GM10248 (cell line): ENCODE measurements around the gene PDE6A.

Experiments used
- CTCF ChIA-PET: fragments of 300-600 bp; sonication (Branson Sonifier 250); formaldehyde crosslinking; extraction: SDS; loops from one replicate; lab custom pipeline; 2021; ENCODE audit warnings: antibody characterized with exemption; lab: Yijun Ruan, JAX
- POLR2A ChIA-PET: fragments of 350-650 bp; sonication (Branson Sonifier 250); formaldehyde crosslinking; extraction: SDS; loops from one replicate; lab custom pipeline; 2020; ENCODE audit warnings: antibody characterized with exemption; lab: Yijun Ruan, JAX
- DNase-seq: peaks from one replicate; pipeline ENCODE4 v3.0.0; 2012; ENCODE audit errors: extremely low spot score
- CTCF ChIP-seq: IDR thresholded peaks from 2 replicates; pipeline ENCODE4 v1.5.1; 2012; ENCODE audit warnings: mild to moderate bottlenecking, low read depth; ENCODE audit errors: extremely low read depth, missing control alignments, control extremely low read depth

PDE6A gene

DNA sequence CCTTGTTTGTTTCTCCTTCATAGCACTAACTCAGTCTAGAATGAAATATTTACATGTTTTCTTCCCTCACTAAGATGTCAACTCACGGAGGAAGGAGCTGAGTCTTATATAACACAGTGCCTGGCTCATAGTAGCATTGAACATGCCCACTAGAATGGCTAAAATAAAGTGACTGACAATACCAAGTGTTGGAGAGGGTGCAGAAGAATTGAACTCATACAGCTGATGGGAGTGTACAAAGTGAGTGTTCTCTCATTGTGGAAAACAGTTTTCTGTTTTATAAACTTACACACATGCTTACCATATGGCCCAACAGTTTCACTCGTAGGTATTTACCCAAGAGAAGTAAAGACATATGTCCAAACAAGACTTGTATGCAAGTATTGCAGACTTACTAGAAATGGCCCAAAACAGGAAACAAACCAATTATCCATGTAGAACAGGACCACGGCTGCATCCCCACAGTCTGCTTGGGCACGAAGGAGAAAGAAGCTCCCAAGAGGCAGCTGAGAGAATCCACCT is 127.0 kb downstream of the PDE6A start:
- ChIA-PET CTCF (interaction anchor here (1.2 to 56.4 kb wide), 6 partner anchors 1 to 173 kb away, joined by 3 to 1145 read pairs (median 8); partner anchors contain the start of gene PPARGC1B), POLR2A (interaction anchor here (2.7 kb wide), 1 partner anchor 13 kb away, joined by 14 read pairs; no protein-coding TSS in a partner anchor)
- no peak for DNase-seq
- TF ChIP-seq CTCF = no peak

DNA sequence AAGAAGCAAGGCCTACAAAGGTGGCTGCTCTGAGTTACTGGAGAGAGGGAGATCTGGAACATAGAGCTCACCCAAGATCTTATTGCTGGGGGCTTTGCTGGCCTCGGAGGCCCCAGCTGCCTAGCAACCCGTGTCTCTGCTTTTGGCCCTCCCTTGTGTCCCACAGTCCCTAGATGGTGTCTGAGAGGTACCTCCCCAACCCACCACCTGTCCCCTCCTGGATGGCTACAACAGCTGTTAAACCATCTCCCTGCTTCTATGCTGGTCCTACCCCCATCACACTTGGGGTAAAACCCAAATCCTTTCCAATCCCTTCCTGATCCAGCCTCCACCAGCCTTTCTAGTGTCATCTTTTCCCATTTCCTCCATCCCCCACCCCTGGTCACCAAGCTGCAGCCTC is 127.9 kb downstream of the PDE6A start:
- ChIA-PET CTCF (interaction anchor here (1.7 to 56.4 kb wide), 5 partner anchors 0 to 174 kb away, joined by 3 to 1145 read pairs (median 13); partner anchors contain the start of gene PPARGC1B), POLR2A (interaction anchor here (0.6 to 2.7 kb wide), 2 partner anchors 12 to 209 kb away, joined by 4 to 14 read pairs; no protein-coding TSS in a partner anchor)
- TF ChIP-seq CTCF = no peak
- no peak for DNase-seq

GRCh38 chr5:149811453-149811852 is 133.1 kb downstream of the PDE6A start:
- DNase-seq = no peak
- ChIA-PET CTCF (interaction anchor here (0.8 to 56.4 kb wide), 8 partner anchors 5 to 180 kb away, joined by 3 to 1145 read pairs (median 4); no protein-coding TSS in a partner anchor), POLR2A (no interaction called here)
- TF ChIP-seq CTCF = no peak

GRCh38 chr5:149810856-149811255 is 133.7 kb downstream of the PDE6A start:
- ChIA-PET CTCF (interaction anchor here (1.0 to 56.4 kb wide), 5 partner anchors 6 to 143 kb away, joined by 3 to 1145 read pairs (median 6); no protein-coding TSS in a partner anchor), POLR2A (no interaction called here)
- no peak for TF ChIP-seq CTCF
- no peak for DNase-seq

DNA sequence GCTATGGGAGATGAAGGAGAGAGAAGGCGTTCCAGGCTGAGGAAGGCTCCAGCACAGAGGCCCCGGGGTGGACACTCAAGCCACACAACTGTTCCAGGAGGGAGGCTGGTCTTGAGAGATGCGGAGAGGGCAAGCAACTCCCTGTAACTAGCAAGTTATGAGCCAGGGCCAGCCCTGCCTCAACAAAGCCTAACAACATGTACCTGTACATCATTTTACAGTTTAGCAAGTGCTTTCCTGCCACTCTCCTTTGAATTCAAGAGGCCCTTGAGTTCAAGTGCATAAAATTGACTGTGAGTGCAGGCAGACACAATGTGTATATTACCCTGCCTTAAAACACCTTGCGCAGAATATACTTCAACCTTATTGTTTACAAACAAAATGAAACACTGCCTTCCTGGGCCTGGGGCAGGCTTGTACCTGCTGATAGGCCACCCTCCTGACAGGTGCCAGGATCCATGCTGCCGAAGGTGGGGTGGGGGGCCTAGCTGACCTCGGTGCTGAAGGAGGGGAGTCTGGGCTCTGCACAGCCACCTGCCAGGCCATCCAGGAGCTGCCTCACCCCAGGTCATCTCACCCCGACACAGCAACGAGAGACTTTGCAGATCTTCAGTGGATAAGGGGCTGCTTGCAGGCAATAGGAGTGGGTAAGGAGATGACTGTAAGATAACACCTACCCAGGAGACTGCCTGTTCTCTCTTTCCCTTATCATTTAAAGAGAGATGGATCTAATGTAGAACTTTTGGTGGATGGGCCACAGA is 134.5 kb downstream of the PDE6A start:
- TF ChIP-seq CTCF = no peak
- POLR2A ChIA-PET = no interaction called here
- CTCF ChIA-PET = interaction anchor here (56.4 kb wide), 1 partner anchor 25 kb away, joined by 1145 read pairs; no protein-coding TSS in a partner anchor
- DNase-seq = no peak

DNA sequence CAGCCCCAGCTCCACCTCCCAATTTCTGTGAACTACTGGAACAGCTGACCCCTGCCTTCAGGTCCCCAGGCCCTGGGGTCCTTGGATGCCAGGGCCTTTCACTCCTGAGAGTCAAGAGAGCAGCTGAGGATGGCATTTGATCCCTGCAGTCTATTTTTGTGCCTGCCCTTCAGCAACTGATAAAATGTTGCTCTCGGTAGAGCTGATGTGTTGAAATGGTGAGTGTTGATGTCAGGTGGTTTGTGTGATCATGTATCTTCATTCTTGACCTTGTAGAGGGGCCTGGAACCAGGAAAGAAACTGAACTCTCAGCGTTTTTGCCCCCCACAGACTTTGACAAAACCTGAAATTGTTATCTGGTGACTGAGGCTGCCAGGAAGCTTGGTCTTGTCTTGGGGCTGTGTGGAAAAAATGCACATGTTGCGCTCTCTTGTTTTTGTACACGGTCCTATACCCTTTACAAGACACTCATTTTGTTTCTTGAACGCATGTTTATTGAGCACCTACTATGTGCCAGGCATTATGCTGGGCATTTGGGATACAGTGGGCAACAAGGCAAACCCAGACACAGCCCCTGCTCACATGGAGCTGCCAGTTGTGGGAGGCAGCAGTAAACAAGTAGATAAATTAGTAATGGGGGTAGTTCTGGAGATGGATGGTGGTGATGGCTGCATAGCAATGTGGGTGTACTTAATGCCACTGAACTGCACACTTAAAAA is 136.2 kb downstream of the PDE6A start:
- DNase-seq = no peak
- no peak for TF ChIP-seq CTCF
- POLR2A ChIA-PET = interaction anchor here (0.5 kb wide), 1 partner anchor 602 kb away, joined by 3 read pairs; no protein-coding TSS in a partner anchor
- CTCF ChIA-PET = interaction anchor here (56.4 kb wide), 1 partner anchor 26 kb away, joined by 1145 read pairs; no protein-coding TSS in a partner anchor
